Neural crest cell (in vitro differentiated cells): Measurements from ENCODE around the gene FRK. TPM values are rescaled to one million over a fixed set of nuclear protein-coding genes. Genes with fewer than 3 reads are reported as not detected.

Experiments used
- DNase-seq: peaks from one replicate; pipeline ENCODE4 v3.0.0; 2021; ENCODE audit warnings: low read depth, mixed read lengths, low spot score
- H3K27ac Mint-ChIP-seq: one replicate; pipeline ENCODE4 v1.8.0; 2021; ENCODE audit warnings: mild to moderate bottlenecking, mixed read lengths; ENCODE audit not compliant: unreplicated experiment
- H3K27me3 Mint-ChIP-seq: 2 replicates; pipeline ENCODE4 v1.8.0; 2021; ENCODE audit warnings: low read depth, mild to moderate bottlenecking, mixed read lengths
- H3K36me3 Mint-ChIP-seq: 2 replicates; pipeline ENCODE4 v1.8.0; 2021; ENCODE audit warnings: low read depth, mild to moderate bottlenecking, mixed read lengths
- H3K4me1 Mint-ChIP-seq: 2 replicates; pipeline ENCODE4 v1.8.0; 2021; ENCODE audit warnings: mixed read lengths
- H3K4me3 Mint-ChIP-seq: one replicate; pipeline ENCODE4 v1.8.0; 2021; ENCODE audit warnings: mild to moderate bottlenecking, mixed read lengths
- H3K9me3 Mint-ChIP-seq: 2 replicates; pipeline ENCODE4 v1.8.0; 2021; ENCODE audit warnings: mixed read lengths
- CTCF ChIP-seq: fragments of 200-600 bp; sonication (generic); conservative IDR thresholded peaks from 2 replicates; pipeline ENCODE4 v1.5.0; 2021; ENCODE audit warnings: antibody characterized with exemption, mild to moderate bottlenecking
- total RNA-seq: library from RNA; stranded (reverse); gene quantifications from 2 replicates; pipeline ENCODE4 v1.2.1, GENCODE V29; 2021

Gene FRK
- total RNA-seq, 1 donor from 2014 or later = 0.12 TPM

GRCh38 chr6:116087437-116088027, 26.8 kb upstream of the FRK start:
- Mint-ChIP-seq H3K4me3 (no peak overlapping the region), H3K9me3 (peaks cover 5% of the 10 kb centered on the region), H3K4me1 (no peaks in the 10 kb centered on the region), H3K36me3 (no peaks in the 10 kb centered on the region), H3K27me3 (no peaks in the 10 kb centered on the region), H3K27ac (no peak overlapping the region)
- no peak for DNase-seq
- no peak for TF ChIP-seq CTCF

GRCh38 chr6:116084284-116084683, 23.6 kb upstream of the FRK start:
- TF ChIP-seq CTCF = no peak
- Mint-ChIP-seq H3K9me3 (no peaks in the 10 kb centered on the region), H3K4me3 (no peak overlapping the region), H3K27me3 (no peaks in the 10 kb centered on the region), H3K4me1 (no peaks in the 10 kb centered on the region), H3K27ac (no peak overlapping the region), H3K36me3 (no peaks in the 10 kb centered on the region)
- DNase-seq = no peak

GRCh38 chr6:116083052-116083451, 22.4 kb upstream of the FRK start:
- Mint-ChIP-seq H3K4me1 (no peaks in the 10 kb centered on the region), H3K36me3 (no peaks in the 10 kb centered on the region), H3K4me3 (no peak overlapping the region), H3K27ac (no peak overlapping the region), H3K27me3 (no peaks in the 10 kb centered on the region), H3K9me3 (no peaks in the 10 kb centered on the region)
- TF ChIP-seq CTCF = no peak
- no peak for DNase-seq

- Mint-ChIP-seq H3K27ac (no peak overlapping the region), H3K4me3 (no peak overlapping the region), H3K4me1 (no peaks in the 10 kb centered on the region), H3K9me3 (no peaks in the 10 kb centered on the region), H3K36me3 (no peaks in the 10 kb centered on the region), H3K27me3 (no peaks in the 10 kb centered on the region)
- no peak for TF ChIP-seq CTCF
- DNase-seq = no peak
Observed at GRCh38 chr6:116078945-116079344, 18.3 kb upstream of the FRK start.

- TF ChIP-seq CTCF = no peak
- no peak for DNase-seq
- Mint-ChIP-seq H3K4me3 (no peak overlapping the region), H3K4me1 (no peaks in the 10 kb centered on the region), H3K36me3 (no peaks in the 10 kb centered on the region), H3K27ac (no peak overlapping the region), H3K9me3 (no peaks in the 10 kb centered on the region), H3K27me3 (no peaks in the 10 kb centered on the region)
Observed at GRCh38 chr6:116078522-116078921, 17.8 kb upstream of the FRK start.
